Skeletal muscle tissue (tissue), 4 donors: Measurements from ENCODE around the gene ADCY2. TPM values are rescaled to one million over a fixed set of nuclear protein-coding genes. Genes with fewer than 3 reads are reported as not detected.

Source experiments
- H3K27ac ChIP-seq: one replicate; pipeline ENCODE4 v1.7.0; 2013; ENCODE audit warnings: mild to moderate bottlenecking, low read depth, low read length, inconsistent platforms
- H3K27me3 ChIP-seq, 3 donors: one replicate each; pipeline ENCODE4 v1.7.0; 2013; ENCODE audit warnings: low read length in 3 of 3; ENCODE audit not compliant: control insufficient read depth in 3 of 3, insufficient read depth in 3 of 3
- H3K36me3 ChIP-seq, 3 donors: one replicate each; pipeline ENCODE4 v1.7.0; 2013; ENCODE audit warnings: low read length in 3 of 3; ENCODE audit not compliant: control insufficient read depth in 3 of 3, insufficient read depth in 3 of 3
- H3K4me1 ChIP-seq, 3 donors: one replicate each; pipeline ENCODE4 v1.7.0; 2013; ENCODE audit warnings: low read length in 3 of 3, mild to moderate bottlenecking in 3 of 3; ENCODE audit not compliant: control insufficient read depth in 3 of 3, insufficient read depth in 3 of 3
- H3K4me3 ChIP-seq, 3 donors: one replicate each; pipeline ENCODE4 v1.7.0; 2013; ENCODE audit warnings: low read length in 3 of 3
- H3K9ac ChIP-seq, 3 donors: one replicate each; pipeline ENCODE4 v1.7.0; 2013; ENCODE audit warnings: low read length in 3 of 3, mild to moderate bottlenecking in 3 of 3, moderate library complexity in 2 of 3, low read depth in 1 of 3
- H3K9me3 ChIP-seq, 3 donors: one replicate each; pipeline ENCODE4 v1.7.0; 2013; ENCODE audit warnings: low read length in 3 of 3; ENCODE audit not compliant: control insufficient read depth in 3 of 3
- total RNA-seq: library from RNA; depleted of rRNA; stranded (reverse); fragments of >200 nt; gene quantifications from one replicate; pipeline ENCODE4 v1.2.3, GENCODE V29; 2014
- donor health status: Osteomylitis.

Gene ADCY2
- total RNA-seq, 1 donor from 2014 or later: 27.7 TPM

GRCh38 chr5:7393921-7394799 is 1.8 kb upstream of the ADCY2 start:
- Histone ChIP-seq H3K36me3 (no peaks in the 10 kb centered on the region), H3K4me1 (peaks cover 11 to 29% (median 19%) of the 10 kb centered on the region in 3 donors), H3K9ac (peak overlapping the region in 1 of 3 donors; percentile 79), H3K9me3 (no peaks in the 10 kb centered on the region), H3K27me3 (peaks cover 0 to 6% (median 0%) of the 10 kb centered on the region in 3 donors), H3K4me3 (no peak overlapping the region), H3K27ac (peak overlapping the region; percentile 72)

GRCh38 chr5:7394889-7395431 is 978 bp upstream of the ADCY2 start:
- H3K4me1 ChIP-seq: peaks cover 13 to 29% (median 19%) of the 10 kb centered on the region in 3 donors
- peaks cover 0 to 6% (median 0%) of the 10 kb centered on the region in 3 donors for H3K27me3 ChIP-seq
- peak overlapping the region; percentile 72 for H3K27ac ChIP-seq
- peak overlapping the region; percentile 51 to 72 (median 58) for H3K4me3 ChIP-seq
- H3K9me3 ChIP-seq: no peaks in the 10 kb centered on the region
- no peaks in the 10 kb centered on the region for H3K36me3 ChIP-seq
- peak overlapping the region; percentile 43 to 79 (median 65) for H3K9ac ChIP-seq

GRCh38 chr5:7395432-7395946 is 449 bp upstream of the ADCY2 start:
- Histone ChIP-seq H3K27me3 (peaks cover 0 to 6% (median 0%) of the 10 kb centered on the region in 3 donors), H3K9ac (peak overlapping the region; percentile 43 to 79 (median 65)), H3K36me3 (no peaks in the 10 kb centered on the region), H3K27ac (peak overlapping the region; percentile 72), H3K4me1 (peaks cover 17 to 32% (median 21%) of the 10 kb centered on the region in 3 donors), H3K9me3 (no peaks in the 10 kb centered on the region), H3K4me3 (peak overlapping the region; percentile 51 to 72 (median 58))

GRCh38 chr5:7396713-7397454 is 946 bp downstream of the ADCY2 start:
- Histone ChIP-seq H3K36me3 (no peaks in the 10 kb centered on the region), H3K27me3 (peaks cover 0 to 6% (median 0%) of the 10 kb centered on the region in 3 donors), H3K9ac (peak overlapping the region; percentile 71 to 90 (median 88)), H3K4me3 (peak overlapping the region; percentile 60 to 81 (median 71)), H3K4me1 (peaks cover 22 to 37% (median 27%) of the 10 kb centered on the region in 3 donors), H3K9me3 (no peaks in the 10 kb centered on the region), H3K27ac (peak overlapping the region; percentile 86)

GRCh38 chr5:7397937-7398336 is 2.0 kb downstream of the ADCY2 start:
- Histone ChIP-seq H3K4me3 (peak overlapping the region; percentile 63 to 81 (median 71)), H3K27ac (peak overlapping the region; percentile 86), H3K9ac (peak overlapping the region; percentile 70 to 90 (median 82)), H3K4me1 (peaks cover 21 to 39% (median 24%) of the 10 kb centered on the region in 3 donors), H3K36me3 (no peaks in the 10 kb centered on the region), H3K27me3 (peaks cover 0 to 6% (median 0%) of the 10 kb centered on the region in 3 donors), H3K9me3 (no peaks in the 10 kb centered on the region)

- Histone ChIP-seq H3K36me3 (no peaks in the 10 kb centered on the region), H3K27ac (peak overlapping the region; percentile 86), H3K9me3 (no peaks in the 10 kb centered on the region), H3K4me3 (peak overlapping the region; percentile 7 to 65 (median 54)), H3K9ac (peak overlapping the region; percentile 10 to 77 (median 61)), H3K27me3 (peaks cover 0 to 6% (median 0%) of the 10 kb centered on the region in 3 donors), H3K4me1 (peaks cover 21 to 39% (median 24%) of the 10 kb centered on the region in 3 donors)
These were observed 2.8 kb downstream of the ADCY2 start for GRCh38 chr5:7398596-7399280.

GRCh38 chr5:7405277-7405676 is 9.3 kb downstream of the ADCY2 start:
- H3K27ac ChIP-seq: peak overlapping the region; percentile 41

GRCh38 chr5:7410936-7411511 is 15.1 kb downstream of the ADCY2 start:
- peak overlapping the region; percentile 91 for H3K27ac ChIP-seq
- peak overlapping the region in 2 of 3 donors; percentile 1 to 23 for H3K4me3 ChIP-seq
- no peaks in the 10 kb centered on the region for H3K27me3 ChIP-seq
- no peaks in the 10 kb centered on the region for H3K9me3 ChIP-seq
- peak overlapping the region in 2 of 3 donors; percentile 41 to 54 for H3K9ac ChIP-seq
- H3K36me3 ChIP-seq: no peaks in the 10 kb centered on the region
- H3K4me1 ChIP-seq: peaks cover 41 to 60% (median 45%) of the 10 kb centered on the region in 3 donors

More at GRCh38 chr5:7405277-7405676, 9.3 kb downstream of the ADCY2 start:
- H3K4me1 ChIP-seq: peaks cover 27 to 70% (median 41%) of the 10 kb centered on the region in 3 donors
- H3K27me3 ChIP-seq: no peaks in the 10 kb centered on the region
- H3K9ac ChIP-seq: no peak overlapping the region
- no peaks in the 10 kb centered on the region for H3K9me3 ChIP-seq
- H3K36me3 ChIP-seq: no peaks in the 10 kb centered on the region
- no peak overlapping the region for H3K4me3 ChIP-seq

GRCh38 chr5:7412409-7412808 is 16.5 kb downstream of the ADCY2 start:
- no peaks in the 10 kb centered on the region for H3K27me3 ChIP-seq
- no peaks in the 10 kb centered on the region for H3K9me3 ChIP-seq
- H3K9ac ChIP-seq: peak overlapping the region; percentile 36 to 74 (median 70)
- H3K4me3 ChIP-seq: peak overlapping the region in 2 of 3 donors; percentile 17 to 62
- peak overlapping the region; percentile 91 for H3K27ac ChIP-seq
- H3K4me1 ChIP-seq: peaks cover 40 to 50% (median 40%) of the 10 kb centered on the region in 3 donors
- no peaks in the 10 kb centered on the region for H3K36me3 ChIP-seq
